IMR-90 (cell line): ENCODE data around the gene LRFN4. TPM values are rescaled to one million over a fixed set of nuclear protein-coding genes. Genes with fewer than 3 reads are reported as not detected.

ENCODE experiments used
- ATAC-seq: fragments of 200-7000 bp; cut with Tn5 transposase; 2 replicates; pipeline ENCODE4 v1.9.1; 2020; ENCODE audit warnings: low read depth, mild to moderate bottlenecking, moderate library complexity
- BruUV-seq: library from RNA; stranded (reverse); fragments of 400-500 nt; replicated peaks from 2 replicates; lab custom pipeline; 2021; lab: Mats Ljungman, UMichigan
- CTCF ChIA-PET: fragments of 300-600 bp; formaldehyde crosslinking; extraction: SDS; loops from one replicate; lab custom pipeline; 2021; ENCODE audit warnings: antibody characterized with exemption; lab: Yijun Ruan, JAX
- POLR2A ChIA-PET: fragments of 300-600 bp; sonication (Branson Sonifier 250); formaldehyde crosslinking; loops from one replicate; lab custom pipeline; 2022; ENCODE audit warnings: antibody characterized with exemption; ENCODE audit not compliant: unreplicated experiment; lab: Charles Lee
- DNase-seq: peaks from one replicate; pipeline ENCODE4 v3.0.0; 2013
- H2AFZ ChIP-seq: replicated peaks from 2 replicates; pipeline ENCODE3; 2013; ENCODE audit warnings: low read length, mild to moderate bottlenecking; ENCODE audit not compliant: poor library complexity
- H2AK5ac ChIP-seq: 2 replicates; pipeline ENCODE4 v1.6.1; 2013; ENCODE audit warnings: low read depth, low read length, inconsistent platforms
- H2AK9ac ChIP-seq: replicated peaks from 2 replicates; pipeline ENCODE3; 2013; ENCODE audit warnings: mild to moderate bottlenecking, low read depth, low read length, moderate library complexity; ENCODE audit not compliant: poor library complexity
- H2BK120ac ChIP-seq: 2 replicates; pipeline ENCODE4 v1.6.1; 2013; ENCODE audit warnings: low read depth, low read length, inconsistent platforms
- H2BK15ac ChIP-seq: 3 replicates; pipeline ENCODE4 v1.6.1; 2013; ENCODE audit warnings: low read depth, low read length, inconsistent platforms
- H2BK20ac ChIP-seq: 2 replicates; pipeline ENCODE4 v1.6.1; 2013; ENCODE audit warnings: low read depth, mild to moderate bottlenecking, inconsistent platforms, low read length, moderate library complexity
- H2BK5ac ChIP-seq: 2 replicates; pipeline ENCODE4 v1.6.1; 2013; ENCODE audit warnings: mild to moderate bottlenecking, low read depth, low read length, inconsistent platforms; ENCODE audit not compliant: poor library complexity, severe bottlenecking
- H3K14ac ChIP-seq: replicated peaks from 2 replicates; pipeline ENCODE4 v1.6.1; 2013; ENCODE audit warnings: low read depth, low read length, inconsistent platforms
- H3K18ac ChIP-seq: 2 replicates; pipeline ENCODE4 v1.6.1; 2013; ENCODE audit warnings: low read depth, low read length, control low read depth
- H3K23ac ChIP-seq: 2 replicates; pipeline ENCODE4 v1.6.1; 2013; ENCODE audit warnings: low read depth, low read length, inconsistent platforms
- H3K27ac ChIP-seq: 2 replicates; pipeline ENCODE4 v1.5.1; 2013; ENCODE audit warnings: mild to moderate bottlenecking, control low read depth, low read length; ENCODE audit not compliant: insufficient read depth
- H3K27me3 ChIP-seq: 2 replicates; pipeline ENCODE4 v1.6.1; 2013; ENCODE audit warnings: low read length; ENCODE audit not compliant: control insufficient read depth, insufficient read depth
- H3K36me3 ChIP-seq: 2 replicates; pipeline ENCODE4 v1.6.1; 2013; ENCODE audit warnings: low read length, mixed read lengths; ENCODE audit not compliant: control insufficient read depth, insufficient read depth
- H3K4ac ChIP-seq: 2 replicates; pipeline ENCODE4 v1.6.1; 2013; ENCODE audit warnings: low read depth, low read length, inconsistent platforms
- H3K4me1 ChIP-seq: 2 replicates; pipeline ENCODE4 v1.6.1; 2013; ENCODE audit warnings: low read length, mixed read lengths; ENCODE audit not compliant: control insufficient read depth, insufficient read depth
- H3K4me2 ChIP-seq: 2 replicates; pipeline ENCODE4 v1.6.1; 2013; ENCODE audit warnings: low read depth, mild to moderate bottlenecking, control low read depth, low read length, moderate library complexity
- H3K4me3 ChIP-seq: 2 replicates; pipeline ENCODE4 v1.5.1; 2013; ENCODE audit warnings: low read depth, mild to moderate bottlenecking, control low read depth, low read length, moderate library complexity; ENCODE audit not compliant: insufficient read depth
- H3K56ac ChIP-seq: 2 replicates; pipeline ENCODE4 v1.6.1; 2013; ENCODE audit warnings: low read length, inconsistent platforms; ENCODE audit not compliant: insufficient read depth; ENCODE audit errors: extremely low read depth
- H3K79me1 ChIP-seq, 2 experiments: 2 replicates each; pipeline ENCODE4 v1.6.1; 2013; ENCODE audit warnings: low read length in 2 of 2, inconsistent platforms in 1 of 2, low read depth in 1 of 2
- H3K9ac ChIP-seq: 2 replicates; pipeline ENCODE4 v1.6.1; 2013; ENCODE audit warnings: low read depth, low read length, control low read depth
- H3K9me1 ChIP-seq: 2 replicates; pipeline ENCODE4 v1.6.1; 2013; ENCODE audit warnings: low read length, inconsistent platforms; ENCODE audit not compliant: insufficient read depth
- H3K9me3 ChIP-seq: 2 replicates; pipeline ENCODE4 v1.6.1; 2013; ENCODE audit warnings: low read length; ENCODE audit not compliant: control insufficient read depth, insufficient read depth
- H4K20me1 ChIP-seq: 2 replicates; pipeline ENCODE4 v1.6.1; 2013; ENCODE audit warnings: low read length, inconsistent platforms; ENCODE audit not compliant: insufficient read depth
- H4K5ac ChIP-seq: 2 replicates; pipeline ENCODE4 v1.6.1; 2013; ENCODE audit warnings: mild to moderate bottlenecking, low read depth, low read length, control low read depth
- H4K8ac ChIP-seq, 2 experiments: 2 replicates each; pipeline ENCODE4 v1.6.1; 2013; ENCODE audit warnings: low read depth in 2 of 2, low read length in 2 of 2, control low read depth in 1 of 2, inconsistent platforms in 1 of 2
- H4K91ac ChIP-seq: 2 replicates; pipeline ENCODE4 v1.6.1; 2013; ENCODE audit warnings: low read depth, low read length, inconsistent platforms; ENCODE audit not compliant: insufficient read depth
- CEBPB ChIP-seq: IDR thresholded peaks from 2 replicates; pipeline ENCODE4 v1.6.1; 2012; ENCODE audit warnings: low read depth, low read length, improper control_type of control experiment
- RFX5 ChIP-seq: IDR thresholded peaks from 2 replicates; pipeline ENCODE4 v1.8.0; 2012; ENCODE audit warnings: low read depth, mild to moderate bottlenecking, low read length, moderate library complexity
- WGBS, 2 experiments: methylation state at CpG; one replicate each; pipeline versions ENCODE4 v1.1.5 to v1.1.7; 2013; ENCODE audit warnings: missing lambda C conversion rate in 2 of 2; ENCODE audit not compliant: insufficient read length in 1 of 2; ENCODE audit errors: extremely low coverage in 2 of 2; 5-methylcytosine and 5-hydroxymethylcytosine counted together
- dilution Hi-C: fragments of 300-500 bp; cut with HindIII; formaldehyde crosslinking; loops from one replicate; pipeline ENCODE4 v1.14.3; 2018; ENCODE audit warnings: low sequenced_read_pairs; ENCODE audit not compliant: unreplicated experiment
- in situ Hi-C: fragments of 300-500 bp; cut with MboI; formaldehyde crosslinking; loops from 3 replicates; pipeline ENCODE4 v1.14.3; 2019; ENCODE audit warnings: low sequenced_read_pairs, inconsistent platforms, mixed read lengths
- intact Hi-C: fragments of 100-400 bp; cut with micrococcal nuclease; formaldehyde crosslinking; loops from 2 replicates; pipeline ENCODE4 v1.10.0; 2022
- polyA plus RNA-seq, 3 experiments: library from polyadenylated mRNA; depleted of rRNA; stranded (reverse); fragments of >200 nt; gene quantifications; 2 replicates each; pipeline ENCODE4 v1.2.3, GENCODE V29; 2012; ENCODE audit warnings: low replicate concordance in 1 of 3
- total RNA-seq: library from RNA; depleted of rRNA; stranded (reverse); fragments of >200 nt; gene quantifications from 2 replicates; pipeline ENCODE4 v1.2.3, GENCODE V29; 2012

Gene LRFN4
- total and polyA plus RNA-seq, 2 of the 4 experiments (the other 2 are of a cell fraction): 6.1 to 18.9 TPM

- Histone ChIP-seq H3K18ac (no peak overlapping the region), H2AK5ac (no peak overlapping the region), H3K4ac (no peak overlapping the region), H4K5ac (no peak overlapping the region), H2BK5ac (peak overlapping the region; percentile 17), H4K20me1 (no peaks in the 10 kb centered on the region; the same call in 1 of the 2 replicates), H3K27me3 (no peaks in the 10 kb centered on the region), H2AK9ac (no peak overlapping the region), H2AFZ (no peak overlapping the region), H2BK15ac (no peak overlapping the region), H2BK20ac (no peak overlapping the region), H3K36me3 (peaks cover 6% of the 10 kb centered on the region; the same call in 1 of the 2 replicates), H3K9ac (no peak overlapping the region), H3K4me3 (no peak overlapping the region), H3K56ac (no peak overlapping the region), H3K4me2 (no peak overlapping the region), H3K79me1 (peaks cover 11 to 24% of the 10 kb centered on the region in 2 experiments; a peak in 3 of 4 replicates), H3K9me1 (no peaks in the 10 kb centered on the region), H3K9me3 (no peaks in the 10 kb centered on the region), H3K4me1 (peaks cover 4% of the 10 kb centered on the region), H4K91ac (no peak overlapping the region), H3K23ac (no peak overlapping the region), H3K27ac (peak overlapping the region; percentile 14; the same call in 1 of the 2 replicates), H4K8ac (peak overlapping the region in 1 of 2 experiments; percentile 56; a peak in 1 of 4 replicates), H3K14ac (no peak overlapping the region), H2BK120ac (no peak overlapping the region)
- BruUV-seq: no TSS peak
- dilution Hi-C loops (no loop called here), intact Hi-C loops (loop anchor here (1.0 to 2.0 kb wide), 4 partner anchors 140 to 426 kb away; no protein-coding TSS in a partner anchor), in situ Hi-C loops (loop anchor here (5.0 to 10.0 kb wide), 2 partner anchors 142 to 260 kb away; no protein-coding TSS in a partner anchor)
- ChIA-PET CTCF (interaction anchor here (1.0 to 1.2 kb wide), 2 partner anchors 14 to 140 kb away, joined by 4 to 5 read pairs; no protein-coding TSS in a partner anchor), POLR2A (interaction anchor here (0.6 kb wide), 1 partner anchor 142 kb away, joined by 3 read pairs; no protein-coding TSS in a partner anchor)
- ATAC-seq (no peak), DNase-seq (no peak)
- TF ChIP-seq CEBPB (no peak), RFX5 (no peak)
- WGBS, 2 experiments: 63% methylated on average over 1 of the region's 4 CpGs; no CpG with 5 or more reads in 1 of the 2 experiments
Measured at GRCh38 chr11:66834539-66834845, 22.4 kb upstream of the LRFN4 start.
